ENCODE measurements around the gene CALHM1. TPM values are rescaled to one million over a fixed set of nuclear protein-coding genes. Genes with fewer than 3 reads are reported as not detected.

The CALHM1 gene
- total RNA-seq, 1 donor from 2014 or later: not detected

- Mint-ChIP-seq H3K4me3 (ENCODE audit: unreplicated experiment) (no peak overlapping the region), H3K27ac (ENCODE audit: unreplicated experiment) (no peak overlapping the region), H3K9me3 (ENCODE audit: unreplicated experiment) (peaks cover 8% of the 10 kb centered on the region), H3K36me3 (ENCODE audit: unreplicated experiment) (peaks cover 11% of the 10 kb centered on the region), H3K27me3 (ENCODE audit: unreplicated experiment) (peaks cover 2% of the 10 kb centered on the region), H3K4me1 (ENCODE audit: low read depth, unreplicated experiment) (peaks cover 10% of the 10 kb centered on the region)
- no peak for DNase-seq
- TF ChIP-seq CTCF (IDR thresholded peaks at IDR 0.05; ENCODE audit: partially characterized antibody, unreplicated experiment): no peak
Measured at GRCh38 chr10:103450201-103450695, 8.5 kb downstream of the CALHM1 start.

GRCh38 chr10:103449208-103450144, 9.2 kb downstream of the CALHM1 start:
- no peak for DNase-seq
- Mint-ChIP-seq H3K27ac (ENCODE audit: unreplicated experiment) (no peak overlapping the region), H3K4me1 (ENCODE audit: low read depth, unreplicated experiment) (peaks cover 10% of the 10 kb centered on the region), H3K27me3 (ENCODE audit: unreplicated experiment) (peaks cover 2% of the 10 kb centered on the region), H3K36me3 (ENCODE audit: unreplicated experiment) (peaks cover 11% of the 10 kb centered on the region), H3K4me3 (ENCODE audit: unreplicated experiment) (no peak overlapping the region), H3K9me3 (ENCODE audit: unreplicated experiment) (peaks cover 8% of the 10 kb centered on the region)
- TF ChIP-seq CTCF (IDR thresholded peaks at IDR 0.05; ENCODE audit: partially characterized antibody, unreplicated experiment): no peak

- Mint-ChIP-seq H3K9me3 (ENCODE audit: unreplicated experiment) (peaks cover 8% of the 10 kb centered on the region), H3K4me3 (ENCODE audit: unreplicated experiment) (no peak overlapping the region), H3K36me3 (ENCODE audit: unreplicated experiment) (peaks cover 11% of the 10 kb centered on the region), H3K27ac (ENCODE audit: unreplicated experiment) (peak overlapping the region; percentile 11), H3K27me3 (ENCODE audit: unreplicated experiment) (peaks cover 2% of the 10 kb centered on the region), H3K4me1 (ENCODE audit: low read depth, unreplicated experiment) (peaks cover 10% of the 10 kb centered on the region)
- no peak for DNase-seq
- TF ChIP-seq CTCF (IDR thresholded peaks at IDR 0.05; ENCODE audit: partially characterized antibody, unreplicated experiment): no peak
Measured at GRCh38 chr10:103448746-103449145, 10.0 kb downstream of the CALHM1 start.

GRCh38 chr10:103447187-103447586, 11.5 kb downstream of the CALHM1 start:
- TF ChIP-seq CTCF (IDR thresholded peaks at IDR 0.05; ENCODE audit: partially characterized antibody, unreplicated experiment): no peak
- Mint-ChIP-seq H3K27ac (ENCODE audit: unreplicated experiment) (no peak overlapping the region), H3K36me3 (ENCODE audit: unreplicated experiment) (peaks cover 8% of the 10 kb centered on the region), H3K9me3 (ENCODE audit: unreplicated experiment) (peaks cover 8% of the 10 kb centered on the region), H3K27me3 (ENCODE audit: unreplicated experiment) (peaks cover 2% of the 10 kb centered on the region), H3K4me3 (ENCODE audit: unreplicated experiment) (no peak overlapping the region), H3K4me1 (ENCODE audit: low read depth, unreplicated experiment) (peaks cover 7% of the 10 kb centered on the region)
- no peak for DNase-seq
